ENCODE measurements around the gene HBB.

Gene HBB

GRCh38 chr11:5247472-5248192 lies 20.8 kb upstream of the HBB start:
- no peak for DNase-seq (ENCODE audit: low read depth)

DNA sequence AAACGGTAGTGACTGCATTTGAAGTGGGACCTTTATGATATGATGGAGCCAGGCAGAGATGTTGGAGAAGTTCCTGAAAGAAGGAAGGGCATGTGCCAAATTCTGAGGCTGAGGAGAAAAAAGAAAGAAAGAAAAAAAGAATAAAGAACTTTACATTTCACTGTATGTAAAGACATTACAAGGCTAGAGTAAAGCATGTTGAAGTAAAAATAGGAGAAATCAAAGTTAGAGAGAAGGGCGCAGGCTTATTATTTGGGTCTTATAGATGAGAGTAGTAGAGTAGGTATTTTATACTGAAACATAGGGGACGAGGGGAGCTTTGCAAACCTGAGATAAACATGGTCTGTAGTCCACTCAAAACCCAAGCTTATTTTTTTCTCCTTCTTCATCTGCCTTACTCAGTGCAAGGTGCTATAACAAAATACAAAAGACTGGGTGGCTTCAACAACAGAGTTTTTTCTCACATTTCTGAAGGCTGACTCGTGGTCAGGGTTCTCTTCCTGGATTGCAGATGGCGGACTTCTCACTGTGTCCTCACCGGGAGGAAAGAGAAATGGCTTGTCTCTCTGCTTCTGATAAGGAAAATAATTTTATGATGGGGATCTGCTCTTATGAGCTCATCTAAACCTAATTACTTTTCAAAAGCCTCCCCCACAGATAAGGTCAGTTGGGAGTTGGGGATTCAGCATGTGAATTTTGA lies 20.1 kb upstream of the HBB start:
- DNase-seq (ENCODE audit: low read depth) = no peak

DNA sequence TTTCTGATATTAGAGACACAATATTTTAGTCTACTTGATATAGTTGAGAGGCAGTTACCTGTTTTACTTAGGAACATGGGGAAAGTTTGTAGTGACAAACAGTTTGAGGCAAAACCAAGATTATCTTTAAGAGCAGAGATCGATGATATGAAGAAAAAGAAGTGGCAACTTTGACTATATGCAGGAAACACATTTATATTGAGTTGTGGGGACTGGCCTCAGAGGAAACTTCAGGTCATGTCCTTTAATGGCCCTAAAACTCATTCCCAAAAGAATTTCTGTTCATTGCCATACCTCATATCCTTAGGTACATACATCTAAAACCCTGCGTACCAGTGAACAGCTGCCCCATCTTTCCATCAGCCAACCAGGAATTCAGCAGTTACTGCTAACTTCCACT lies 18.3 kb upstream of the HBB start:
- DNase-seq (ENCODE audit: low read depth) = no peak

GRCh38 chr11:5243816-5244180 lies 16.9 kb upstream of the HBB start:
- no peak for DNase-seq (ENCODE audit: low read depth)

GRCh38 chr11:5242933-5243815 lies 16.3 kb upstream of the HBB start:
- no peak for DNase-seq (ENCODE audit: low read depth)

- DNase-seq (ENCODE audit: low read depth) = no peak
These were observed 15.3 kb upstream of the HBB start for GRCh38 chr11:5242208-5242607.

DNA sequence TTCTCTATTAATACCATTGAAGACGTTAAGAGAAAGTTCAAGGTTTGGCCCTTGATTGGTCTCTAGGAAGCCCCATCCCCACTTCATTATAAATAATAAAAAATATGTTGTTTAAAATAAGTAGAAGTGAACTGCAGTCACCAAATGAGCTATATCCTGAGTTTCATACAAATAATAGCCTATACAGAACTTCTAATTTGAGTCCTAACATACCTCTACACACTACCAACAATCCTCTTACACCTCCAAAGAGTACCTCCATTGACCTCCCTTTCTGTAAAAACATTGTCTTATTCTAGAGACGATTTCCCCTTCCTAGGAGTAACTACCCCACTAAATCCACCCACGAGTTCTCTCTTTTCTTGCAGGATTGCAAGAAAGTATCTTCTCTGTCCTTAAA lies 14.6 kb upstream of the HBB start:
- no peak for DNase-seq (ENCODE audit: low read depth)

GRCh38 chr11:5240458-5240857 lies 13.6 kb upstream of the HBB start:
- DNase-seq (ENCODE audit: low read depth) = no peak

DNA sequence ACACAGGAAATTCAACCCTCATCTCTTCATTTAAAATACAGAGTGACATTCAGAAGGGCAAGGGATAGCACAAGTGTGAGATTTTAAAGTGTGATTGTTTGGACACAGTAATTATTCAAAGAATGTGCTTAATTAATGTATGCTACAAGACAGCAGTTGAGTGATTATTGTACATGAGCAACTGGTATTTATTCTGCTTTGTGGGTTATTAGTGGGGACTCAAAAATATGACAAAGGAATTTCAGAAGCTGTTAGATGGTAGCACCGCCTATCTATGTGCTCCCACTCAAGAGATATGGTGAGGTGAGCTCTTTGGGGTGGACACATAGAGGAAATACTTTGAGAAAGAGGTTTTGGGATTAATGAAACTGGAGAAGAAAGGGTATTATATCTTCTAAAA lies 13.2 kb upstream of the HBB start:
- no peak for DNase-seq (ENCODE audit: low read depth)

DNA sequence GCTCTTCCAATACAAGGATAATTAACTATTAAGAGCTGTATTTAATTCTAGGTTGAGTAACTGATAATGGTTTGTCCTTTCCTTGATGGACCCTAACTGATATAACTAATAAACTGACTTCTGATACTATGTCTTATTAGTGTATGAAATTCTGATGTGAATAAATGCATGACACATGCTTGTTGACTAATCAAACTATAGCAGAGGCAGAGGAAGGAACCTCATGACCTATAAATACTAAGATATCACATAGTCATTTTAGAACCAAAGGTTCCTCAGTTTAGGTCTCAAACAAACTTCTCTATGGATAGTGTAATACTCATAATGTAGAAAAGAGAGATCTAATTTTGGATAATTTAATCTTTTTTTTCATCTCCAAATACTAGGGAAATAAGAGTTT lies 12.2 kb upstream of the HBB start:
- DNase-seq (ENCODE audit: low read depth) = no peak

- DNase-seq (ENCODE audit: low read depth) = no peak
These were observed 11.6 kb upstream of the HBB start for GRCh38 chr11:5238486-5238885.

DNA sequence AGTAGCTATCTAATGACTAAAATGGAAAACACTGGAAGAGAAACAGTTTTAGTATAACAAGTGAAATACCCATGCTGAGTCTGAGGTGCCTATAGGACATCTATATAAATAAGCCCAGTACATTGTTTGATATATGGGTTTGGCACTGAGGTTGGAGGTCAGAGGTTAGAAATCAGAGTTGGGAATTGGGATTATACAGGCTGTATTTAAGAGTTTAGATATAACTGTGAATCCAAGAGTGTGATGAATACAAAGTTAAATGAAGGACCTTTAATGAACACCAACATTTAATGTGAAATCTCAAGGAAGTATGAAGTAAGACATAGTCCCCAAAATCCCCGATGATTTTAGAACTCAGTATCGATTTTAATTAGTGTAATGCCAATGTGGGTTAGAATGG lies 10.5 kb upstream of the HBB start:
- DNase-seq (ENCODE audit: low read depth) = no peak

DNA sequence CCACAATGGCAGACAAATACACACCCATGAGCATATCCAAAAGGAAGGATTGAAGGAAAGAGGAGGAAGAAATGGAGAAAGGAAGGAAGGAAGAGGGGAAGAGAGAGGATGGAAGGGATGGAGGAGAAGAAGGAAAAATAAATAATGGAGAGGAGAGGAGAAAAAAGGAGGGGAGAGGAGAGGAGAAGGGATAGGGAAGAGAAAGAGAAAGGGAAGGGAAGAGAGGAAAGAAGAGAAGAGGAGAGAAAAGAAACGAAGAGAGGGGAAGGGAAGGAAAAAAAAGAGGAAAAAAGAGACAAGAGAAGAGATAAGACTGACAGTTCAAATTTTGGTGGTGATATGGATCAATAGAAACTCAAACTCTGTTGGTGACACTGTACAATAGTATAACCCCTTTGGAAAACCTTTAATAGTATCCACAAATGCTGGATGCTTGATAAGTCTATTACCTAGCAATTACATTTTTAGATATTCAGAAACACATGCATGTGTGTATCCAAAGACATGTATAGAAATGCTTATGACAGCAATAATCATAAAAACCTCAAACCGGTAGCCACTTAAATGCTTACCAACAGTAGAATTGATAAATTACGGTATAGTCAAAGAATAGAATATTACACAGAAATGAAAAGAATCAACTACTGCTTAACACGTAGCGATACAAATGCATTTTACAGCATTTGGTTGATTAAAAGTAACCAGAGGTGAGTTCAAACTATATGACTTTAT lies 8.7 kb upstream of the HBB start:
- DNase-seq (ENCODE audit: low read depth) = no peak

- DNase-seq (ENCODE audit: low read depth) = no peak
These were observed 7.5 kb upstream of the HBB start, which contains the start of gene HBD for GRCh38 chr11:5234381-5234834. TSS of gene HBD (minus strand) at chr11:5234483. CDS start at chr11:5234433, 50 bp downstream.

DNA sequence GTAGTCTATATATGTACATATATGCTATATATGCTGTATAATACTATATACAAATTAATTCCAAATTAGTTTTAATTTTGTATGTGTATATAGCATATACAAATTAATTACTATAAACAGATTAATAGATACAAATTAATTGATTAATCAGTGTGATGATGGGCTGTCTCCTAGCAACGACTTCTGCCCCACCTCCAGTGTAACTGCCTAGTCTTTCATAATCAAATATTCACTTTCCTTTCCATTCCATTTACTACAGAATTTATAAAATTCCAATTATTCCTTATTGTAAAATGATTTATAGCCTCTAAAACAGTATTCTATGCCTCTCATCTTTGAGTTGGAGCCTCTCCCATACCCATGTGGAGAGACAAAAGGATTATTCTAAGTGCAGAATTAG lies 6.4 kb upstream of the HBB start:
- DNase-seq (ENCODE audit: low read depth) = no peak

GRCh38 chr11:5232821-5233220 lies 6.0 kb upstream of the HBB start:
- no peak for DNase-seq (ENCODE audit: low read depth)

DNA sequence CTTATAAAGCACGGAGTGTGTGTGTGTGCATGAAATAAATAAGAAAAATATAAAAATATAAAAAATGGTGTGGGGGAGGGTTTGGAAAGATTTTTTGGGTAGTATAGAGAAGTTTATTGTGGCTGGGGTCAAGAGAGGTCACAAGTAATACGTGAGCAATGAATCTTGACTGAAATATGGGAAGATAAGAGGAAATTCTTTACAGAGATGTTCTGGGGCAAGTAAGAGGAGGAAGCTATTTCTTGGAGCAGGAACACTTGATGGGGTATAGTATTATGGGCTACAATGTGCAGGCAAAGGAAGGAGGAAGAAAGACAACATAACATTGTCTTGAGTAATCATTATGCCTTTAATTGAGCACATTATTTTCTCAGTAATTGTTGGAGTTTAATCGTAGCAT lies 5.3 kb upstream of the HBB start:
- DNase-seq (ENCODE audit: low read depth) = no peak

- DNase-seq (ENCODE audit: low read depth) = no peak
These were observed 4.2 kb upstream of the HBB start for GRCh38 chr11:5231111-5231510.

GRCh38 chr11:5230266-5230665 lies 3.4 kb upstream of the HBB start:
- DNase-seq (ENCODE audit: low read depth) = no peak

DNA sequence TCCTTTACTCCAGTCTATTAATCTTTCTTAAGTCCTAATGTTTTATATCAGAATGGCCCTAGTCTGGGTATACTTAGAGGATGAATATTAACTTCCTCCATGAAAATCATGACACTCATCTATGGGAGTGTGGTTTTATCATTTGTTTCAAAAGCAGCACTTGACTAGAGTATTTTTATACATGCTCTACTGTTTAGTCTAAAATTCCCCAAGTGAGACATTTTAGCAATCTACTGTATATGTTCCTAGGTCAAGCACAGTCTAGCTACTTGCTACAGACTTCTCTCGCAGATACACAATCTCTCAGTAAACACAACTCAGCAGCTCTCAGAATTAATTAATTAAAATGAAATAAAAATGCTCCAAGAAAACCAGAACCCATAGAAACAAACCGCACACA lies 2.9 kb upstream of the HBB start:
- no peak for DNase-seq (ENCODE audit: low read depth)

DNA sequence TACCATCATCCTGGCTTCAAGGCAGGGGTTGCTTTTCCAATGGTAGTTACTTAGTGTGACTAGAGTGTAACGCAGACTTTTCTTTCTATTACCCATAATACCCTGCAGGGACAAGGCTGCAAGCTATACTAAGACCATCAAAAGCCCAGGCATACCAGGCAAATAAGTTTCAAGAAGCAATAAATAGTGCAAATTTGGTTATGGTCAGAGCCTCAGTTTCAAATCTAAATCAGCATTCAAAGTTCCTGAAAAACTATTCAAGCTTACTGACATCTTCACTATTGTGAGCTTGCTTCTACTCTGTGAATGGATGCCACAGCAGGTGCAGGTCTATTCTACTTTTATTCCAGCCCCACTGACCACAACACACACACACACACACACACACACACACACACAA lies 2.5 kb upstream of the HBB start:
- no peak for DNase-seq (ENCODE audit: low read depth)

GRCh38 chr11:5228124-5228523 lies 1.3 kb upstream of the HBB start:
- no peak for DNase-seq (ENCODE audit: low read depth)
